Mammary epithelial cell (primary cell): ENCODE results near the gene LUZP2.

Experiments used
- CTCF ChIP-seq, 2 donors: IDR thresholded peaks in 1 of 2; conservative IDR thresholded peaks in 1 of 2; 2 replicates each; pipeline ENCODE4 v1.5.1; 2011 to 2012; ENCODE audit warnings: inconsistent platforms in 2 of 2, low read length in 2 of 2, mild to moderate bottlenecking in 2 of 2, control low read depth in 1 of 2, low read depth in 1 of 2; ENCODE audit not compliant: insufficient read depth in 1 of 2; ENCODE audit errors: extremely low read depth in 1 of 2
- EZH2 ChIP-seq: IDR thresholded peaks from 2 replicates; pipeline ENCODE4 v1.6.1; 2012; ENCODE audit warnings: low read length, inconsistent platforms, borderline replicate concordance

GRCh38 chr11:24723231-24723630, 226.4 kb downstream of the LUZP2 start:
- TF ChIP-seq CTCF (conservative IDR thresholded peaks at IDR 0.05 in 1 of 2, IDR thresholded peaks at IDR 0.05 in 1 of 2; ENCODE audit: extremely low read depth in 1 of 2, insufficient read depth in 1 of 2, low read depth in 1 of 2, low read length in 2 of 2) (no peak), EZH2 (no peak)
